DOHH2 (cell line): ENCODE measurements around the gene GABRG3.

Experiments
- H3F3A ChIP-seq: fragments of 200-600 bp; sonication (generic), shearing (Covaris generic); 2 replicates; pipeline ENCODE4 v1.6.0; 2016; ENCODE audit warnings: antibody characterized with exemption, mild to moderate bottlenecking; ENCODE audit not compliant: control insufficient read depth, insufficient read depth
- H3K27ac ChIP-seq: fragments of 200-600 bp; sonication (generic); 2 replicates; pipeline ENCODE4 v1.5.1; 2014; ENCODE audit warnings: low read depth, mild to moderate bottlenecking, low read length, moderate library complexity
- H3K27me3 ChIP-seq: fragments of 200-600 bp; sonication (generic); 2 replicates; pipeline ENCODE4 v1.6.1; 2014; ENCODE audit warnings: mild to moderate bottlenecking, low read length, mixed read lengths; ENCODE audit not compliant: control insufficient read depth
- H3K36me3 ChIP-seq: fragments of 200-600 bp; sonication (generic); 2 replicates; pipeline ENCODE4 v1.6.1; 2014; ENCODE audit warnings: mild to moderate bottlenecking, low read length, moderate library complexity, mixed read lengths; ENCODE audit not compliant: control insufficient read depth
- H3K4me1 ChIP-seq: fragments of 200-600 bp; sonication (generic); 2 replicates; pipeline ENCODE4 v1.6.1; 2014; ENCODE audit warnings: mild to moderate bottlenecking, low read length, mixed read lengths; ENCODE audit not compliant: control insufficient read depth
- H3K4me2 ChIP-seq: fragments of 200-600 bp; sonication (generic); 2 replicates; pipeline ENCODE4 v1.6.0; 2014; ENCODE audit warnings: mild to moderate bottlenecking, low read length, moderate library complexity
- H3K4me3 ChIP-seq: fragments of 200-600 bp; sonication (generic); 2 replicates; pipeline ENCODE4 v1.5.1; 2014; ENCODE audit warnings: mild to moderate bottlenecking, low read length, mixed read lengths
- H3K79me2 ChIP-seq: fragments of 200-600 bp; sonication (generic); 2 replicates; pipeline ENCODE4 v1.6.1; 2014; ENCODE audit warnings: mild to moderate bottlenecking, low read length, mixed read lengths; ENCODE audit not compliant: control insufficient read depth
- H3K9me2 ChIP-seq: fragments of 200-600 bp; sonication (generic); replicated peaks from 2 replicates; pipeline ENCODE4 v1.6.1; 2014; ENCODE audit warnings: mild to moderate bottlenecking, low read length, mixed read lengths; ENCODE audit not compliant: control insufficient read depth
- H3K9me3 ChIP-seq: fragments of 200-600 bp; sonication (generic); 2 replicates; pipeline ENCODE4 v1.6.1; 2014; ENCODE audit warnings: antibody characterized with exemption, low read length, mixed read lengths; ENCODE audit not compliant: control insufficient read depth, insufficient read depth
- H4K20me1 ChIP-seq: fragments of 200-600 bp; sonication (generic); 2 replicates; pipeline ENCODE4 v1.6.0; 2014; ENCODE audit warnings: low read depth, mild to moderate bottlenecking, antibody characterized with exemption, low read length, moderate library complexity; ENCODE audit not compliant: control insufficient read depth, insufficient read depth
- CTCF ChIP-seq: fragments of 200-600 bp; sonication (generic); IDR thresholded peaks from one replicate; pipeline ENCODE4 v1.5.1; 2014; ENCODE audit warnings: antibody characterized with exemption, mild to moderate bottlenecking, low read depth, low read length; ENCODE audit not compliant: poor library complexity, severe bottlenecking
- EZH2phosphoT487 ChIP-seq: fragments of 200-600 bp; sonication (generic); IDR thresholded peaks from 2 replicates; pipeline ENCODE4 v1.6.1; 2017; ENCODE audit warnings: borderline replicate concordance, mild to moderate bottlenecking, antibody characterized with exemption, low read length, moderate library complexity, mixed read lengths

The GABRG3 gene

GRCh38 chr15:27495963-27496459 is 525.0 kb downstream of the GABRG3 start:
- TF ChIP-seq CTCF (no peak), EZH2phosphoT487 (no peak)
- Histone ChIP-seq H3K9me2 (no peaks in the 10 kb centered on the region), H3K4me1 (no peaks in the 10 kb centered on the region), H3K9me3 (peaks cover 10% of the 10 kb centered on the region; the same call in 1 of the 2 replicates), H3K79me2 (no peaks in the 10 kb centered on the region), H3K36me3 (no peaks in the 10 kb centered on the region), H3K27ac (no peak overlapping the region), H3F3A (no peaks in the 10 kb centered on the region), H4K20me1 (no peaks in the 10 kb centered on the region), H3K4me3 (no peak overlapping the region), H3K27me3 (no peaks in the 10 kb centered on the region), H3K4me2 (no peak overlapping the region)

- Histone ChIP-seq H3K4me2 (no peak overlapping the region), H3K36me3 (no peaks in the 10 kb centered on the region), H3K4me3 (no peak overlapping the region), H3K4me1 (no peaks in the 10 kb centered on the region), H3K27me3 (no peaks in the 10 kb centered on the region), H3K27ac (no peak overlapping the region), H3K9me2 (no peaks in the 10 kb centered on the region), H3K9me3 (peaks cover 13% of the 10 kb centered on the region; the same call in 1 of the 2 replicates), H3F3A (no peaks in the 10 kb centered on the region), H3K79me2 (no peaks in the 10 kb centered on the region), H4K20me1 (no peaks in the 10 kb centered on the region)
- no peak for TF ChIP-seq EZH2phosphoT487
- TF ChIP-seq CTCF = no peak
Observed at GRCh38 chr15:27498700-27499099, 527.7 kb downstream of the GABRG3 start.

GRCh38 chr15:27499191-27499590 is 528.2 kb downstream of the GABRG3 start:
- Histone ChIP-seq H3K27ac (no peak overlapping the region), H3K4me3 (no peak overlapping the region), H3F3A (no peaks in the 10 kb centered on the region), H3K79me2 (no peaks in the 10 kb centered on the region), H3K4me1 (no peaks in the 10 kb centered on the region), H3K36me3 (no peaks in the 10 kb centered on the region), H3K9me2 (no peaks in the 10 kb centered on the region), H4K20me1 (no peaks in the 10 kb centered on the region), H3K4me2 (no peak overlapping the region), H3K27me3 (no peaks in the 10 kb centered on the region), H3K9me3 (peaks cover 13% of the 10 kb centered on the region; the same call in 1 of the 2 replicates)
- no peak for TF ChIP-seq CTCF
- no peak for TF ChIP-seq EZH2phosphoT487
